CD14-positive monocyte (primary cell): ENCODE measurements around the gene WDR86. TPM values are rescaled to one million over a fixed set of nuclear protein-coding genes. Genes with fewer than 3 reads are reported as not detected.

ENCODE experiments used
- DNase-seq, 3 donors: peaks; one replicate each; pipeline ENCODE4 v3.0.0-alpha.2; 2011 to 2022
- H2AFZ ChIP-seq: 2 replicates; pipeline ENCODE4 v1.6.0; 2012; ENCODE audit warnings: mild to moderate bottlenecking, low read depth, low read length, inconsistent platforms; ENCODE audit not compliant: insufficient read depth, poor library complexity, severe bottlenecking
- H3K27ac ChIP-seq, 2 donors: 1 replicate in 1 of 2; 2 replicates in 1 of 2; pipeline ENCODE4 v1.5.1; 2012 to 2013; ENCODE audit warnings: low read length in 2 of 2, control low read depth in 1 of 2, inconsistent platforms in 1 of 2, low read depth in 1 of 2, mild to moderate bottlenecking in 1 of 2
- H3K27me3 ChIP-seq, 2 donors: one replicate each; pipeline versions ENCODE4 v1.6.0 to v1.6.1; 2011 to 2013; ENCODE audit warnings: low read length in 2 of 2; ENCODE audit not compliant: control insufficient read depth in 2 of 2, insufficient read depth in 2 of 2
- H3K36me3 ChIP-seq, 2 donors: replicated peaks in 1 of 2; 1 replicate in 1 of 2; 2 replicates in 1 of 2; pipeline versions ENCODE4 v1.5.1 to v1.6.1; 2012 to 2013; ENCODE audit warnings: low read length in 2 of 2, control low read depth in 1 of 2, inconsistent platforms in 1 of 2, mild to moderate bottlenecking in 1 of 2; ENCODE audit not compliant: insufficient read depth in 2 of 2, control insufficient read depth in 1 of 2
- H3K4me1 ChIP-seq, 2 donors: 1 replicate in 1 of 2; 2 replicates in 1 of 2; pipeline versions ENCODE4 v1.5.1 to v1.6.1; 2012 to 2013; ENCODE audit warnings: low read length in 2 of 2, control low read depth in 1 of 2, inconsistent platforms in 1 of 2, mild to moderate bottlenecking in 1 of 2, moderate library complexity in 1 of 2; ENCODE audit not compliant: insufficient read depth in 2 of 2, control insufficient read depth in 1 of 2
- H3K4me2 ChIP-seq: replicated peaks from 2 replicates; pipeline ENCODE3; 2012; ENCODE audit warnings: low read length, moderate library complexity, mild to moderate bottlenecking; ENCODE audit not compliant: poor library complexity, severe bottlenecking; ENCODE audit errors: extremely low read depth
- H3K4me3 ChIP-seq, 3 experiments: fragments of 200-600 bp in 1 of 3; sonication (generic) in 1 of 3; replicated peaks in 1 of 3; 1 replicate in 2 of 3; 2 replicates in 1 of 3; pipeline ENCODE4 v1.5.1; 2011 to 2013; ENCODE audit warnings: low read length in 3 of 3, mild to moderate bottlenecking in 3 of 3, control low read depth in 2 of 3, low read depth in 2 of 3, inconsistent platforms in 1 of 3, moderate library complexity in 1 of 3
- H3K79me2 ChIP-seq: 2 replicates; pipeline ENCODE4 v1.6.0; 2012; ENCODE audit warnings: mild to moderate bottlenecking, control low read depth, inconsistent platforms, low read length, moderate library complexity; ENCODE audit not compliant: insufficient read depth
- H3K9ac ChIP-seq: 2 replicates; pipeline ENCODE4 v1.6.0; 2017; ENCODE audit warnings: low read length, mild to moderate bottlenecking; ENCODE audit not compliant: insufficient read depth, poor library complexity, severe bottlenecking
- H3K9me3 ChIP-seq, 2 donors: replicated peaks in 1 of 2; 1 replicate in 1 of 2; 2 replicates in 1 of 2; pipeline versions ENCODE4 v1.5.1 to v1.6.1; 2012 to 2013; ENCODE audit warnings: low read length in 2 of 2, control low read depth in 1 of 2; ENCODE audit not compliant: control insufficient read depth in 1 of 2, insufficient read depth in 1 of 2
- H4K20me1 ChIP-seq: 2 replicates; pipeline ENCODE4 v1.6.0; 2012; ENCODE audit warnings: mild to moderate bottlenecking, low read length, control low read depth, moderate library complexity; ENCODE audit not compliant: insufficient read depth
- H3K27ac Mint-ChIP-seq, 7 donors: one replicate each; pipeline ENCODE4 v1.8.0; 2020; ENCODE audit warnings: mild to moderate bottlenecking in 7 of 7, mixed read lengths in 7 of 7, moderate library complexity in 6 of 7, inconsistent platforms in 2 of 7
- H3K27me3 Mint-ChIP-seq, 3 donors: one replicate each; pipeline ENCODE4 v1.8.0; 2021 to 2022; ENCODE audit warnings: low read depth in 3 of 3, mild to moderate bottlenecking in 3 of 3, mixed read lengths in 3 of 3, moderate library complexity in 3 of 3, inconsistent platforms in 1 of 3
- H3K36me3 Mint-ChIP-seq, 2 donors: one replicate each; pipeline ENCODE4 v1.8.0; 2020; ENCODE audit warnings: mixed read lengths in 2 of 2, inconsistent platforms in 1 of 2, mild to moderate bottlenecking in 1 of 2
- H3K4me1 Mint-ChIP-seq: one replicate; pipeline ENCODE4 v1.8.0; 2020; ENCODE audit warnings: mild to moderate bottlenecking, mixed read lengths
- H3K4me3 Mint-ChIP-seq, 2 donors: one replicate each; pipeline ENCODE4 v1.8.0; 2020; ENCODE audit warnings: mild to moderate bottlenecking in 2 of 2, mixed read lengths in 2 of 2, moderate library complexity in 1 of 2
- H3K9me3 Mint-ChIP-seq, 7 donors: one replicate each; pipeline ENCODE4 v1.8.0; 2020 to 2022; ENCODE audit warnings: mixed read lengths in 7 of 7, mild to moderate bottlenecking in 6 of 7, moderate library complexity in 6 of 7, inconsistent platforms in 2 of 7
- CTCF ChIP-seq: fragments of 200-600 bp; IDR thresholded peaks from one replicate; pipeline ENCODE4 v1.8.0; 2022; ENCODE audit warnings: antibody characterized with exemption, mild to moderate bottlenecking
- WGBS: methylation state at CpG from one replicate; pipeline ENCODE4 v1.1.5; 2013; ENCODE audit warnings: missing lambda C conversion rate; ENCODE audit not compliant: insufficient coverage; 5-methylcytosine and 5-hydroxymethylcytosine counted together
- intact Hi-C, 2 donors: fragments of 100-400 bp; cut with micrococcal nuclease; formaldehyde crosslinking; loops; one replicate each; pipeline versions ENCODE4 v1.15.0 to v1.15.1; 2023
- polyA plus RNA-seq, 3 donors: library from polyadenylated mRNA; depleted of rRNA in 1 of 3; unstranded in 2 of 3; stranded (reverse) in 1 of 3; fragments of 300-500 nt in 2 of 3; fragments of >200 nt in 1 of 3; fragmentation: Illumina TruSeq in 2 of 3; gene quantifications; 1 replicate in 2 of 3; 2 replicates in 1 of 3; pipeline ENCODE4 v1.2.3, GENCODE V29; 2012 to 2021

The WDR86 gene
- polyA plus RNA-seq, 3 donors = 0.11 to 0.30 (median 0.24) TPM

GRCh38 chr7:151395036-151395367, 14.8 kb downstream of the WDR86 start:
- DNase-seq = no peak
- Mint-ChIP-seq H3K36me3 (no peaks in the 10 kb centered on the region), H3K27me3 (peaks cover 22 to 27% (median 26%) of the 10 kb centered on the region in 3 donors), H3K9me3 (peaks cover 9 to 18% (median 11%) of the 10 kb centered on the region in 7 donors), H3K4me1 (peaks cover 19% of the 10 kb centered on the region), H3K4me3 (no peak overlapping the region), H3K27ac (no peak overlapping the region)
- Histone ChIP-seq H4K20me1 (no peaks in the 10 kb centered on the region), H3K36me3 (no peaks in the 10 kb centered on the region), H3K9me3 (peaks cover 7 to 13% of the 10 kb centered on the region in 2 donors), H3K4me2 (no peak overlapping the region), H2AFZ (no peak overlapping the region), H3K27me3 (no peaks in the 10 kb centered on the region), H3K4me3 (no peak overlapping the region), H3K4me1 (peaks cover 10% of the 10 kb centered on the region in 2 donors), H3K9ac (no peak overlapping the region), H3K27ac (no peak overlapping the region), H3K79me2 (no peaks in the 10 kb centered on the region)
- intact Hi-C loops = no loop called here
- no peak for TF ChIP-seq CTCF
- WGBS = 70% methylated on average over 7 of the region's 13 CpGs

- intact Hi-C loops = no loop called here
Observed at GRCh38 chr7:151394076-151395035, 15.5 kb downstream of the WDR86 start.

More at GRCh38 chr7:151394076-151395035, 15.5 kb downstream of the WDR86 start:
- no peaks in the 10 kb centered on the region for H3K36me3 ChIP-seq
- no peak overlapping the region for H2AFZ ChIP-seq
- H3K36me3 Mint-ChIP-seq = no peaks in the 10 kb centered on the region
- 95% methylated on average over 27 of the region's 35 CpGs for WGBS
- H3K27me3 ChIP-seq = no peaks in the 10 kb centered on the region
- no peak overlapping the region for H3K9ac ChIP-seq
- H3K27me3 Mint-ChIP-seq = peaks cover 23 to 28% (median 25%) of the 10 kb centered on the region in 3 donors
- no peak for DNase-seq
- H3K4me1 ChIP-seq = peaks cover 12 to 13% of the 10 kb centered on the region in 2 donors
- no peak overlapping the region for H3K4me3 ChIP-seq
- no peak overlapping the region for H3K4me2 ChIP-seq
- no peak overlapping the region for H3K27ac Mint-ChIP-seq
- no peaks in the 10 kb centered on the region for H3K79me2 ChIP-seq
- H3K27ac ChIP-seq = no peak overlapping the region
- H3K4me3 Mint-ChIP-seq = no peak overlapping the region
- H4K20me1 ChIP-seq = no peaks in the 10 kb centered on the region
- peaks cover 7 to 13% of the 10 kb centered on the region in 2 donors for H3K9me3 ChIP-seq
- H3K9me3 Mint-ChIP-seq = peaks cover 9 to 18% (median 14%) of the 10 kb centered on the region in 7 donors
- no peak for TF ChIP-seq CTCF
- H3K4me1 Mint-ChIP-seq = peaks cover 23% of the 10 kb centered on the region
